Keratinocyte (primary cell): ENCODE results near the gene HELZ. TPM values are rescaled to one million over a fixed set of nuclear protein-coding genes. Genes with fewer than 3 reads are reported as not detected.

Experiments used
- DNase-seq: peaks from one replicate; pipeline ENCODE4 v3.0.0-alpha.2; 2011; ENCODE audit warnings: low read depth, missing footprints, low spot score
- FAIRE-seq: peaks from 2 replicates; lab custom pipeline; 2011; peaks lifted over from hg19 to GRCh38; lab: Jason Lieb, UNC
- H2AFZ ChIP-seq: 2 replicates; pipeline ENCODE4 v1.6.0; 2012; ENCODE audit warnings: low read length, control low read depth, inconsistent platforms; ENCODE audit not compliant: control insufficient read depth
- H3K27ac ChIP-seq: 2 replicates; pipeline ENCODE4 v1.5.1; 2011; ENCODE audit warnings: low read length; ENCODE audit not compliant: control insufficient read depth, insufficient read depth
- H3K27me3 ChIP-seq: 3 replicates; pipeline ENCODE4 v1.6.0; 2011; ENCODE audit warnings: low read length; ENCODE audit not compliant: control insufficient read depth, insufficient read depth; ENCODE audit errors: extremely low read depth
- H3K36me3 ChIP-seq, 2 experiments: 2 replicates in 1 of 2; 3 replicates in 1 of 2; pipeline ENCODE4 v1.5.1; 2011; ENCODE audit warnings: low read length in 2 of 2, mild to moderate bottlenecking in 1 of 2; ENCODE audit not compliant: control insufficient read depth in 2 of 2, insufficient read depth in 2 of 2; ENCODE audit errors: extremely low read depth in 1 of 2
- H3K4me1 ChIP-seq: 3 replicates; pipeline ENCODE4 v1.5.1; 2011; ENCODE audit warnings: low read length; ENCODE audit not compliant: control insufficient read depth, insufficient read depth; ENCODE audit errors: extremely low read depth
- H3K4me2 ChIP-seq: 3 replicates; pipeline ENCODE4 v1.6.0; 2011; ENCODE audit warnings: low read depth, low read length; ENCODE audit not compliant: control insufficient read depth, insufficient read depth; ENCODE audit errors: extremely low read depth
- H3K4me3 ChIP-seq, 3 experiments: fragments of 200-600 bp in 1 of 3; sonication (generic) in 1 of 3; 2 replicates in 2 of 3; 3 replicates in 1 of 3; pipeline ENCODE4 v1.5.1; 2011 to 2016; ENCODE audit warnings: low read length in 3 of 3, mild to moderate bottlenecking in 3 of 3, control low read depth in 2 of 3, inconsistent platforms in 1 of 3, low read depth in 1 of 3, mixed read lengths in 1 of 3, mixed run types in 1 of 3, moderate library complexity in 1 of 3; ENCODE audit not compliant: control insufficient read depth in 2 of 3, insufficient read depth in 2 of 3; ENCODE audit errors: extremely low read depth in 1 of 3
- H3K79me2 ChIP-seq: 2 replicates; pipeline ENCODE4 v1.6.0; 2012; ENCODE audit warnings: low read length; ENCODE audit not compliant: control insufficient read depth, insufficient read depth
- H3K9ac ChIP-seq: 3 replicates; pipeline ENCODE4 v1.6.0; 2011; ENCODE audit warnings: low read length; ENCODE audit not compliant: control insufficient read depth, insufficient read depth; ENCODE audit errors: extremely low read depth
- H3K9me1 ChIP-seq: 3 replicates; pipeline ENCODE4 v1.6.0; 2011; ENCODE audit warnings: low read length; ENCODE audit not compliant: control insufficient read depth, insufficient read depth; ENCODE audit errors: extremely low read depth
- H3K9me3 ChIP-seq: 2 replicates; pipeline ENCODE4 v1.5.1; 2012; ENCODE audit warnings: low read depth, low read length; ENCODE audit not compliant: control insufficient read depth
- H4K20me1 ChIP-seq: 3 replicates; pipeline ENCODE4 v1.6.0; 2011; ENCODE audit warnings: low read length; ENCODE audit not compliant: control insufficient read depth, insufficient read depth; ENCODE audit errors: extremely low read depth
- EZH2 ChIP-seq: IDR thresholded peaks from one replicate; pipeline ENCODE4 v1.6.1; 2012; ENCODE audit warnings: inconsistent platforms, mild to moderate bottlenecking, low read length, moderate library complexity
- dilution Hi-C: fragments of 300-500 bp; cut with MboI; formaldehyde crosslinking; loops from one replicate; pipeline ENCODE4 v1.7.0; 2020; ENCODE audit warnings: low sequenced_read_pairs; ENCODE audit not compliant: extremely low pct_ligation_motif_present
- polyA plus RNA-seq, 5 experiments: library from polyadenylated mRNA; depleted of rRNA in 3 of 5; stranded (reverse) in 3 of 5; stranded (forward) in 1 of 5; unstranded in 1 of 5; fragments of >200 nt; gene quantifications; 1 replicate in 1 of 5; 2 replicates in 3 of 5; 3 replicates in 1 of 5; pipeline versions ENCODE4 v1.2.1 to v1.2.3, GENCODE V29; 2011 to 2012; ENCODE audit warnings: missing spikeins in 2 of 5, low read depth in 1 of 5, low replicate concordance in 1 of 5
- TF ChIP-seq, protein P1 (sequence below), 3 experiments: IDR thresholded peaks in 1 of 3; conservative IDR thresholded peaks in 1 of 3; optimal IDR thresholded peaks in 1 of 3; 2 replicates in 2 of 3; 3 replicates in 1 of 3; pipeline versions ENCODE3 to v1.5.1; 2011; ENCODE audit warnings: low read length in 3 of 3, mild to moderate bottlenecking in 3 of 3, moderate library complexity in 2 of 3, control low read depth in 1 of 3, inconsistent platforms in 1 of 3; ENCODE audit not compliant: insufficient read depth in 2 of 3; ENCODE audit errors: extremely low read depth in 1 of 3

HELZ gene
- polyA plus RNA-seq, 1 donor (not counting 4 experiments of a cell fraction or from before 2014, with no cell fraction given): 18.2 TPM

GRCh38 chr17:67130768-67131167, 114.2 kb downstream of the HELZ start:
- H4K20me1 ChIP-seq: no peaks in the 10 kb centered on the region
- H3K9me1 ChIP-seq: no peaks in the 10 kb centered on the region
- no peak for DNase-seq
- no peaks in the 10 kb centered on the region for H3K79me2 ChIP-seq
- H3K9ac ChIP-seq: no peak overlapping the region
- no peaks in the 10 kb centered on the region for H3K4me1 ChIP-seq
- no peak overlapping the region for H3K4me3 ChIP-seq
- no peak overlapping the region for H2AFZ ChIP-seq
- TF ChIP-seq, protein P1, sequence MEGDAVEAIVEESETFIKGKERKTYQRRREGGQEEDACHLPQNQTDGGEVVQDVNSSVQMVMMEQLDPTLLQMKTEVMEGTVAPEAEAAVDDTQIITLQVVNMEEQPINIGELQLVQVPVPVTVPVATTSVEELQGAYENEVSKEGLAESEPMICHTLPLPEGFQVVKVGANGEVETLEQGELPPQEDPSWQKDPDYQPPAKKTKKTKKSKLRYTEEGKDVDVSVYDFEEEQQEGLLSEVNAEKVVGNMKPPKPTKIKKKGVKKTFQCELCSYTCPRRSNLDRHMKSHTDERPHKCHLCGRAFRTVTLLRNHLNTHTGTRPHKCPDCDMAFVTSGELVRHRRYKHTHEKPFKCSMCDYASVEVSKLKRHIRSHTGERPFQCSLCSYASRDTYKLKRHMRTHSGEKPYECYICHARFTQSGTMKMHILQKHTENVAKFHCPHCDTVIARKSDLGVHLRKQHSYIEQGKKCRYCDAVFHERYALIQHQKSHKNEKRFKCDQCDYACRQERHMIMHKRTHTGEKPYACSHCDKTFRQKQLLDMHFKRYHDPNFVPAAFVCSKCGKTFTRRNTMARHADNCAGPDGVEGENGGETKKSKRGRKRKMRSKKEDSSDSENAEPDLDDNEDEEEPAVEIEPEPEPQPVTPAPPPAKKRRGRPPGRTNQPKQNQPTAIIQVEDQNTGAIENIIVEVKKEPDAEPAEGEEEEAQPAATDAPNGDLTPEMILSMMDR (optimal IDR thresholded peaks at IDR 0.05 in 1 of 3, IDR thresholded peaks at IDR 0.05 in 1 of 3, conservative IDR thresholded peaks at IDR 0.05 in 1 of 3; ENCODE audit: extremely low read depth in 1 of 3, insufficient read depth in 2 of 3, low read length in 3 of 3): no peak
- no peak for TF ChIP-seq EZH2
- no peaks in the 10 kb centered on the region for H3K9me3 ChIP-seq
- H3K4me2 ChIP-seq: no peak overlapping the region
- H3K27me3 ChIP-seq: no peaks in the 10 kb centered on the region
- H3K27ac ChIP-seq: no peak overlapping the region
- H3K36me3 ChIP-seq: peaks cover 6 to 7% of the 10 kb centered on the region in 2 experiments
- FAIRE-seq: no peak
- dilution Hi-C loops: no loop called here

- no peak for TF ChIP-seq EZH2
- TF ChIP-seq, protein P1 (optimal IDR thresholded peaks at IDR 0.05 in 1 of 3, IDR thresholded peaks at IDR 0.05 in 1 of 3, conservative IDR thresholded peaks at IDR 0.05 in 1 of 3; ENCODE audit: extremely low read depth in 1 of 3, insufficient read depth in 2 of 3, low read length in 3 of 3): no peak
- no peak overlapping the region for H3K4me2 ChIP-seq
- H3K9me3 ChIP-seq: no peaks in the 10 kb centered on the region
- no peak for DNase-seq
- dilution Hi-C loops: no loop called here
- no peak overlapping the region for H3K9ac ChIP-seq
- no peak overlapping the region for H3K27ac ChIP-seq
- no peaks in the 10 kb centered on the region for H4K20me1 ChIP-seq
- FAIRE-seq: no peak
- H3K79me2 ChIP-seq: no peaks in the 10 kb centered on the region
- H2AFZ ChIP-seq: no peak overlapping the region
- no peaks in the 10 kb centered on the region for H3K27me3 ChIP-seq
- H3K36me3 ChIP-seq: peaks cover 7 to 9% of the 10 kb centered on the region in 2 experiments
- no peaks in the 10 kb centered on the region for H3K9me1 ChIP-seq
- H3K4me3 ChIP-seq: no peak overlapping the region
- H3K4me1 ChIP-seq: no peaks in the 10 kb centered on the region
Observed at GRCh38 chr17:67129283-67129682, 115.7 kb downstream of the HELZ start.
